Natural killer cell (primary cell): ENCODE measurements around the gene SIK3. TPM values are rescaled to one million over a fixed set of nuclear protein-coding genes. Genes with fewer than 3 reads are reported as not detected.
A peak's percentile ranks its signal among the peaks of the same experiment; 100 is the strongest.

Experiments
- ATAC-seq, 3 donors: fragments of 150-1000 bp in 2 of 3; fragments of 200-7000 bp in 1 of 3; cut with Tn5 transposase; 1 replicate in 1 of 3; 2 replicates in 2 of 3; pipeline ENCODE4 v1.10.0; 2021; ENCODE audit warnings: mild to moderate bottlenecking in 2 of 3, moderate library complexity in 2 of 3
- DNase-seq, 2 donors: peaks; one replicate each; pipeline versions ENCODE4 v3.0.0 to v3.0.0-alpha.2; 2013 to 2021; ENCODE audit warnings: mixed read lengths in 1 of 2
- H3K27ac ChIP-seq: one replicate; pipeline ENCODE4 v1.5.1; 2013; ENCODE audit warnings: mild to moderate bottlenecking, low read length
- H3K27me3 ChIP-seq: one replicate; pipeline ENCODE4 v1.6.1; 2013; ENCODE audit warnings: low read length; ENCODE audit not compliant: control insufficient read depth, insufficient read depth
- H3K36me3 ChIP-seq: one replicate; pipeline ENCODE4 v1.6.1; 2013; ENCODE audit warnings: low read length; ENCODE audit not compliant: control insufficient read depth, insufficient read depth
- H3K4me1 ChIP-seq: one replicate; pipeline ENCODE4 v1.6.1; 2013; ENCODE audit warnings: low read length; ENCODE audit not compliant: control insufficient read depth, insufficient read depth
- H3K4me3 ChIP-seq: one replicate; pipeline ENCODE4 v1.5.1; 2013; ENCODE audit warnings: low read length
- H3K9me3 ChIP-seq: one replicate; pipeline ENCODE4 v1.6.1; 2013; ENCODE audit warnings: low read length; ENCODE audit not compliant: control insufficient read depth, insufficient read depth
- H3K27ac Mint-ChIP-seq, 2 donors: one replicate each; pipeline ENCODE4 v1.8.0; 2022; ENCODE audit warnings: mild to moderate bottlenecking in 2 of 2, mixed read lengths in 2 of 2, moderate library complexity in 1 of 2
- H3K27me3 Mint-ChIP-seq, 2 donors: one replicate each; pipeline ENCODE4 v1.8.0; 2022; ENCODE audit warnings: low read depth in 2 of 2, mixed read lengths in 2 of 2
- H3K36me3 Mint-ChIP-seq: one replicate; pipeline ENCODE4 v1.8.0; 2022; ENCODE audit warnings: mixed read lengths
- H3K4me1 Mint-ChIP-seq, 2 donors: one replicate each; pipeline ENCODE4 v1.8.0; 2022; ENCODE audit warnings: mixed read lengths in 2 of 2
- H3K4me3 Mint-ChIP-seq: one replicate; pipeline ENCODE4 v1.8.0; 2022; ENCODE audit warnings: mild to moderate bottlenecking, moderate library complexity, mixed read lengths
- H3K9me3 Mint-ChIP-seq, 2 donors: one replicate each; pipeline ENCODE4 v1.8.0; 2022; ENCODE audit warnings: mixed read lengths in 2 of 2
- WGBS: methylation state at CpG from one replicate; pipeline ENCODE4 v1.1.7; 2013; ENCODE audit warnings: missing lambda C conversion rate; ENCODE audit not compliant: insufficient coverage; 5-methylcytosine and 5-hydroxymethylcytosine counted together
- intact Hi-C: fragments of 100-400 bp; cut with micrococcal nuclease; formaldehyde crosslinking; loops from one replicate; pipeline ENCODE4 v1.14.2; 2022
- total RNA-seq, 4 donors: library from RNA; stranded (reverse); fragments of 120-200 nt in 1 of 4; gene quantifications; one replicate each; pipeline versions ENCODE4 v1.2.3 to v1.2.4, GENCODE V29; 2013 to 2022
- TF ChIP-seq, protein P1 (sequence below): fragments of 200-600 bp; IDR thresholded peaks from one replicate; pipeline ENCODE4 v1.8.0; 2022; ENCODE audit warnings: antibody characterized with exemption

The SIK3 gene
- total RNA-seq, 3 donors from 2014 or later (not counting 1 experiment from before 2014, with no cell fraction given) = 71.6 to 120 (median 119) TPM

DNA sequence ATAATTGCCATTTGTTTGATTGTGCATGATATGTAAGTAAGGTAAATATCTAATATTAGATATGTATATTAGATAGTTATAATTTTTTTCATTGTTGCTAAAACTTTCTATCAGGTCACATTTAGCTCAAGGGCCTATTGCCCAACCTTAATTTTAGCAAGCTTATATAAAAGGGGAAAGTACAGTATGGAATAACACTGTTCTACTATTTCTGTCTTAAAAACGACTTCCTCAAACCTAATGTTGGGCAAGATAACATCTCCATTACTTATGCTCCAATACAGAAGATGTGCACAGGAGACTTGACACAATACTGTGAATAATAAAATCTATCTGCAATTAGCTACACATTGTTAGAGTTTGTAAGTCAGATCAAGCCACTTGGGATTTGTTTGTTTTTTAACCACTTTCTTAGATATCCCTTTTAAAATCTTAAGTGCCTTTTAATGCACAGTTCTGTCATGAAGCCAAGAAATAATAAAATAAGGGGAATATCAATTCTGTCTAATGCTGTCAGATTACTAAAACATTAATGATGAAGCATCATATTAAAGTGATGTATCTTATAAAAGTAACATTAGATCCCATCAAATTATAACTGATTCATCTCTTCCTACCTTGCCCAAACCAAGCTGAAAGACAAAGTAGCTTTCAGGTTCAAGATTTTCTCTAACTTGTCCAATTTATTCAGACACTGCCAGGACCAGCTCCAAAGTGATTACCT is 98.1 kb downstream of the SIK3 start:
- H3K36me3 ChIP-seq = peaks cover 2% of the 10 kb centered on the region
- no peak overlapping the region for H3K27ac ChIP-seq
- Mint-ChIP-seq H3K4me1 (peaks cover 48 to 57% of the 10 kb centered on the region in 2 donors), H3K4me3 (no peak overlapping the region), H3K27me3 (no peaks in the 10 kb centered on the region), H3K36me3 (no peaks in the 10 kb centered on the region), H3K9me3 (no peaks in the 10 kb centered on the region), H3K27ac (peak overlapping the region in 1 of 2 donors; percentile 11)
- no peaks in the 10 kb centered on the region for H3K9me3 ChIP-seq
- no peaks in the 10 kb centered on the region for H3K27me3 ChIP-seq
- peaks cover 10% of the 10 kb centered on the region for H3K4me1 ChIP-seq
- no CpG with 5 or more reads among the region's 1 CpG for WGBS
- DNase-seq (no peak), ATAC-seq (peak in 1 of 3 donors; percentile 48)
- H3K4me3 ChIP-seq = no peak overlapping the region
- intact Hi-C loops = no loop called here
- TF ChIP-seq, protein P1, sequence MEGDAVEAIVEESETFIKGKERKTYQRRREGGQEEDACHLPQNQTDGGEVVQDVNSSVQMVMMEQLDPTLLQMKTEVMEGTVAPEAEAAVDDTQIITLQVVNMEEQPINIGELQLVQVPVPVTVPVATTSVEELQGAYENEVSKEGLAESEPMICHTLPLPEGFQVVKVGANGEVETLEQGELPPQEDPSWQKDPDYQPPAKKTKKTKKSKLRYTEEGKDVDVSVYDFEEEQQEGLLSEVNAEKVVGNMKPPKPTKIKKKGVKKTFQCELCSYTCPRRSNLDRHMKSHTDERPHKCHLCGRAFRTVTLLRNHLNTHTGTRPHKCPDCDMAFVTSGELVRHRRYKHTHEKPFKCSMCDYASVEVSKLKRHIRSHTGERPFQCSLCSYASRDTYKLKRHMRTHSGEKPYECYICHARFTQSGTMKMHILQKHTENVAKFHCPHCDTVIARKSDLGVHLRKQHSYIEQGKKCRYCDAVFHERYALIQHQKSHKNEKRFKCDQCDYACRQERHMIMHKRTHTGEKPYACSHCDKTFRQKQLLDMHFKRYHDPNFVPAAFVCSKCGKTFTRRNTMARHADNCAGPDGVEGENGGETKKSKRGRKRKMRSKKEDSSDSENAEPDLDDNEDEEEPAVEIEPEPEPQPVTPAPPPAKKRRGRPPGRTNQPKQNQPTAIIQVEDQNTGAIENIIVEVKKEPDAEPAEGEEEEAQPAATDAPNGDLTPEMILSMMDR = no peak

- intact Hi-C loops = no loop called here
- Histone ChIP-seq H3K4me1 (peaks cover 14% of the 10 kb centered on the region), H3K27me3 (no peaks in the 10 kb centered on the region), H3K4me3 (no peak overlapping the region), H3K9me3 (no peaks in the 10 kb centered on the region), H3K27ac (no peak overlapping the region), H3K36me3 (no peaks in the 10 kb centered on the region)
- TF ChIP-seq, protein P1 = no peak
- Mint-ChIP-seq H3K4me3 (no peak overlapping the region), H3K4me1 (peaks cover 53 to 60% of the 10 kb centered on the region in 2 donors), H3K36me3 (no peaks in the 10 kb centered on the region), H3K27ac (peak overlapping the region; percentile 35 to 37), H3K27me3 (no peaks in the 10 kb centered on the region), H3K9me3 (no peaks in the 10 kb centered on the region)
- WGBS = 100% methylated on average over 1 of the region's 2 CpGs
- ATAC-seq (no peak), DNase-seq (no peak)
Observed at GRCh38 chr11:116997071-116997470, 101.2 kb downstream of the SIK3 start.

DNA sequence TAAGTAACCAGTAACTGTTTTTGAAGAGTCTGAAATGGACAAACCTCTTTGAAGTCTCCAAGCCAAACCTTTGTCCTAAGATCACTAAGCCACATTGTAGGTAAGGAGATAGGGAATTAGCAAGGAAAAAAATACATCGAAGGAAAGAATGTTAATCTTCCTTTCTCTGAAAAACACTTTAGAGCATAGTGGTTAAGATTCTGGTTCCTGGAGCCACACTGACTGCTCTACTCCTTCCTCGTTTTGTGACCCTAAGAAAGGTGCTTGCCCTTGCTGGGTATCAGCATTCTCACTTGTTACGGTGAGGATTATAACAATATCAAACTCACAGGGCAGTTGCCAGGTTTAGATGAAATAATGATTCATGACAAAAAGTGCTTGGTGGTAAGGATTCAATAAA is 104.0 kb downstream of the SIK3 start:
- Histone ChIP-seq H3K4me1 (peaks cover 13% of the 10 kb centered on the region), H3K9me3 (no peaks in the 10 kb centered on the region), H3K4me3 (no peak overlapping the region), H3K27me3 (no peaks in the 10 kb centered on the region), H3K36me3 (no peaks in the 10 kb centered on the region), H3K27ac (peak overlapping the region; percentile 24)
- Mint-ChIP-seq H3K27ac (peak overlapping the region; percentile 83 to 88), H3K36me3 (no peaks in the 10 kb centered on the region), H3K27me3 (no peaks in the 10 kb centered on the region), H3K4me1 (peaks cover 54 to 58% of the 10 kb centered on the region in 2 donors), H3K9me3 (no peaks in the 10 kb centered on the region), H3K4me3 (no peak overlapping the region)
- intact Hi-C loops = loop anchor here (5.0 kb wide), 1 partner anchor 33 kb away; no protein-coding TSS in a partner anchor
- TF ChIP-seq, protein P1 = no peak
- ATAC-seq = no peak
- WGBS = 46% methylated on average over 2 of the region's 3 CpGs
- DNase-seq = no peak
